Heart left ventricle (tissue), 16 donors: ENCODE data around the gene KCNC3. TPM values are rescaled to one million over a fixed set of nuclear protein-coding genes. Genes with fewer than 3 reads are reported as not detected.

Source experiments
- ATAC-seq, 4 donors: fragments of 200-7000 bp; cut with Tn5 transposase; one replicate each; pipeline ENCODE4 v1.9.1; 2020 to 2022; ENCODE audit warnings: moderate library complexity in 4 of 4, mild to moderate bottlenecking in 3 of 4, moderate number of reproducible peaks in 1 of 4
- DNase-seq, 5 donors: peaks; one replicate each; pipeline ENCODE4 v3.0.0-alpha.2; 2020
- H3K27ac ChIP-seq, 12 donors: fragments of 200-600 bp; sonication (generic) in 4 of 12; one replicate each; pipeline versions ENCODE4 v1.5.0 to v1.8.0; 2016 to 2022; ENCODE audit warnings: mild to moderate bottlenecking in 2 of 12
- H3K27me3 ChIP-seq, 9 donors: fragments of 200-600 bp; sonication (generic) in 2 of 9; one replicate each; pipeline versions ENCODE4 v1.5.1 to v1.8.0; 2016 to 2022; ENCODE audit warnings: mild to moderate bottlenecking in 3 of 9
- H3K36me3 ChIP-seq, 9 donors: fragments of 200-600 bp; sonication (generic) in 2 of 9; one replicate each; pipeline versions ENCODE4 v1.5.0 to v1.8.0; 2018 to 2022; ENCODE audit warnings: mild to moderate bottlenecking in 2 of 9
- H3K4me1 ChIP-seq, 12 donors: fragments of 200-600 bp; sonication (generic) in 4 of 12; one replicate each; pipeline versions ENCODE4 v1.5.0 to v1.8.0; 2016 to 2022; ENCODE audit warnings: mild to moderate bottlenecking in 3 of 12
- H3K4me3 ChIP-seq, 12 donors: fragments of 200-600 bp; sonication (generic) in 4 of 12; one replicate each; pipeline versions ENCODE4 v1.5.0 to v1.8.0; 2017 to 2022; ENCODE audit warnings: mild to moderate bottlenecking in 9 of 12, moderate library complexity in 4 of 12
- H3K9me3 ChIP-seq, 12 donors: fragments of 200-600 bp; sonication (generic) in 4 of 12; one replicate each; pipeline versions ENCODE4 v1.5.0 to v1.8.0; 2016 to 2022; ENCODE audit warnings: mild to moderate bottlenecking in 1 of 12
- CTCF ChIP-seq, 12 donors: fragments of 200-600 bp; sonication (generic) in 4 of 12; IDR thresholded peaks; one replicate each; pipeline versions ENCODE4 v1.5.0 to v1.8.0; 2018 to 2022; ENCODE audit warnings: antibody characterized with exemption in 12 of 12, mild to moderate bottlenecking in 5 of 12
- POLR2A ChIP-seq, 2 donors: fragments of 450-650 bp; IDR thresholded peaks; one replicate each; pipeline ENCODE4 v1.6.1; 2017; ENCODE audit warnings: antibody characterized with exemption in 2 of 2, mild to moderate bottlenecking in 2 of 2, moderate library complexity in 2 of 2
- WGBS, 4 donors: extraction: QIAGEN DNeasy Blood & Tissue Kit in 2 of 4; methylation state at CpG; one replicate each; pipeline versions ENCODE4 v1.1.5 to v1.1.7; 2013 to 2018; 5-methylcytosine and 5-hydroxymethylcytosine counted together
- intact Hi-C, 10 donors: fragments of 100-400 bp; cut with DNase I; formaldehyde crosslinking; loops; one replicate each; pipeline versions ENCODE4 v1.11.1 to v1.14.2; 2022
- polyA plus RNA-seq, 2 donors: library from polyadenylated mRNA; stranded (reverse); fragments of 200-250 nt; gene quantifications; one replicate each; pipeline ENCODE4 v1.2.3, GENCODE V29; 2013
- total RNA-seq, 9 donors: library from RNA; depleted of rRNA in 2 of 9; stranded (reverse); fragments of >200 nt in 2 of 9; fragmentation: NEBNext Ultra II Directional in 3 of 9; extraction: Animal tissue kit (Norgen Biotek cat#: 25700) in 3 of 9; gene quantifications; one replicate each; pipeline versions ENCODE4 v1.1.0 to v1.2.4, GENCODE V29; 2016 to 2023
- donor health status: ischemic (EF 13 %, LVEDD 7.1; RV severe dilation, severe dysfunction).
- donor health status: healthy with polysubstance abuse.
- donor health status: DM: no; HTN: yes; CAD: no.
- donor health status: DM: no; HTN: no; CAD: no.
- donor health status: ischemic (EF 25% LVEDD 6.9; RV normal size, moderate dysfunction).
- donor health status: ischemic (EF 25% LVEDD 5.7; RV mildly dilated, moderate dysfunction).
- donor health status: healthy.
- donor health status: DM: yes; HTN: yes; CAD: no.
- donor health status: ischemic (EF 35%, LVEDD 5.7; RV mildly dilated, moderate dysfunction).
- donor health status: nonischemic (EF 11% LVEDD 7.7; RV severe dilation, severe dysfunction).
- donor health status: DM: yes; HTN: yes; CAD: no.
- donor health status: PGD.
- donor health status: ischemic (EF 29% LVEDD 5.4; RV normal size, mild dysfunction).
- donor health status: nonischemic (EF 23%, LVEDD 6.1; RV moderate dilation, normal function).

The KCNC3 gene
- total and polyA plus RNA-seq, 11 donors: 0.87 to 4.4 (median 2.5) TPM

- Histone ChIP-seq H3K27ac (no peak overlapping the region), H3K4me3 (no peak overlapping the region), H3K36me3 (peaks cover 0 to 51% (median 4%) of the 10 kb centered on the region in 9 donors), H3K4me1 (no peaks in the 10 kb centered on the region), H3K27me3 (no peaks in the 10 kb centered on the region), H3K9me3 (peaks cover 0 to 33% (median 5%) of the 10 kb centered on the region in 12 donors)
- intact Hi-C loops: no loop called here
- 64 to 75% (median 66%) methylated on average over 15 of the region's 15 CpGs for WGBS, 4 donors
- TF ChIP-seq CTCF (IDR thresholded peaks at IDR 0.05) (no peak), POLR2A (IDR thresholded peaks at IDR 0.05) (no peak)
- ATAC-seq (peak in 2 of 4 donors; percentile 10 to 20), DNase-seq (no peak)
Measured at GRCh38 chr19:50290775-50291174, 38.4 kb downstream of the KCNC3 start.

- 68 to 78% (median 74%) methylated on average over 6 of the region's 6 CpGs for WGBS, 4 donors
- H3K36me3 ChIP-seq: peaks cover 0 to 52% (median 9%) of the 10 kb centered on the region in 9 donors
- intact Hi-C loops: no loop called here
Measured at GRCh38 chr19:50290011-50290410, 39.2 kb downstream of the KCNC3 start.

GRCh38 chr19:50288954-50289353 is 40.2 kb downstream of the KCNC3 start:
- ATAC-seq (no peak), DNase-seq (no peak)
- 76 to 86% (median 82%) methylated on average over 5 of the region's 5 CpGs for WGBS, 4 donors
- no peak overlapping the region for H3K27ac ChIP-seq
- H3K4me3 ChIP-seq: no peak overlapping the region
- intact Hi-C loops: no loop called here
- peaks cover 0 to 56% (median 10%) of the 10 kb centered on the region in 9 donors for H3K36me3 ChIP-seq
- H3K27me3 ChIP-seq: no peaks in the 10 kb centered on the region
- H3K9me3 ChIP-seq: peaks cover 0 to 44% (median 8%) of the 10 kb centered on the region in 12 donors
- no peaks in the 10 kb centered on the region for H3K4me1 ChIP-seq
- no peak for TF ChIP-seq POLR2A (IDR thresholded peaks at IDR 0.05)
- TF ChIP-seq CTCF (IDR thresholded peaks at IDR 0.05): no peak

More at GRCh38 chr19:50290011-50290410, 39.2 kb downstream of the KCNC3 start:
- peaks cover 0 to 40% (median 8%) of the 10 kb centered on the region in 12 donors for H3K9me3 ChIP-seq
- ATAC-seq (no peak), DNase-seq (no peak)
- no peaks in the 10 kb centered on the region for H3K4me1 ChIP-seq
- no peak overlapping the region for H3K27ac ChIP-seq
- TF ChIP-seq POLR2A (IDR thresholded peaks at IDR 0.05) (no peak), CTCF (IDR thresholded peaks at IDR 0.05) (no peak)
- no peaks in the 10 kb centered on the region for H3K27me3 ChIP-seq
- H3K4me3 ChIP-seq: no peak overlapping the region

- DNase-seq (no peak), ATAC-seq (no peak)
- peaks cover 0 to 50% (median 10%) of the 10 kb centered on the region in 9 donors for H3K36me3 ChIP-seq
- intact Hi-C loops: no loop called here
- WGBS, 4 donors: 74 to 87% (median 84%) methylated on average over 2 of the region's 2 CpGs
- H3K4me3 ChIP-seq: no peak overlapping the region
- no peaks in the 10 kb centered on the region for H3K27me3 ChIP-seq
- H3K4me1 ChIP-seq: no peaks in the 10 kb centered on the region
- no peak for TF ChIP-seq CTCF (IDR thresholded peaks at IDR 0.05)
- no peak for TF ChIP-seq POLR2A (IDR thresholded peaks at IDR 0.05)
- peaks cover 0 to 44% (median 8%) of the 10 kb centered on the region in 12 donors for H3K9me3 ChIP-seq
- H3K27ac ChIP-seq: no peak overlapping the region
Measured at GRCh38 chr19:50287331-50287730, 41.8 kb downstream of the KCNC3 start.
